HFF-Myc (cell line): Measurements from ENCODE around the gene CAT.

Experiments used
- DNase-seq: peaks from one replicate; pipeline ENCODE4 v3.0.0-alpha.2; 2011; ENCODE audit warnings: low read depth; ENCODE audit errors: extremely low read depth
- H3K4me3 ChIP-seq: replicated peaks from 2 replicates; pipeline ENCODE4 v1.5.1; 2011; ENCODE audit warnings: low read depth, mild to moderate bottlenecking, control low read depth, low read length
- TF ChIP-seq, protein P1 (sequence below): IDR thresholded peaks from 2 replicates; pipeline ENCODE4 v1.5.1; 2012; ENCODE audit warnings: mild to moderate bottlenecking, low read depth, low read length, control low read depth; ENCODE audit errors: missing control alignments

The CAT gene

DNA sequence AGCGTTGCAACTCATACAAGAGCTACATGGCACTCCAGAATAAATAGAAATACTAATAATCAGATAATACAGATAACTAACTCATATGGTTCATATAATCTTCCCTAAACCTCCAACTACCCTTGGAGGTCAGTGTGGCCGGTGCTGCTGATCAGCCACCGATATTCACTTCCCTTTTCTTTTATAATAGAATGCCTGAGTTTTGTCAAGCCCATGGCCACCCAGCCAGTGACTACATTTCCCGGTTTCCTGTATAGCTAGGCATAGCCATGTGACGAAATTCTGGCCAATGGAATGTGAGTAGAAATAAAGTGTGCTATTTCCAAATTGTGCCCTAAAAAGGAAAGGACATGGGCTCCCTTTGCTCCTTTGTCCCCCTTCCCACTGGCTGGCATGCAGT is 5.9 kb upstream of the CAT start:
- no peak for DNase-seq
- H3K4me3 ChIP-seq = no peak overlapping the region
- TF ChIP-seq, protein P1, sequence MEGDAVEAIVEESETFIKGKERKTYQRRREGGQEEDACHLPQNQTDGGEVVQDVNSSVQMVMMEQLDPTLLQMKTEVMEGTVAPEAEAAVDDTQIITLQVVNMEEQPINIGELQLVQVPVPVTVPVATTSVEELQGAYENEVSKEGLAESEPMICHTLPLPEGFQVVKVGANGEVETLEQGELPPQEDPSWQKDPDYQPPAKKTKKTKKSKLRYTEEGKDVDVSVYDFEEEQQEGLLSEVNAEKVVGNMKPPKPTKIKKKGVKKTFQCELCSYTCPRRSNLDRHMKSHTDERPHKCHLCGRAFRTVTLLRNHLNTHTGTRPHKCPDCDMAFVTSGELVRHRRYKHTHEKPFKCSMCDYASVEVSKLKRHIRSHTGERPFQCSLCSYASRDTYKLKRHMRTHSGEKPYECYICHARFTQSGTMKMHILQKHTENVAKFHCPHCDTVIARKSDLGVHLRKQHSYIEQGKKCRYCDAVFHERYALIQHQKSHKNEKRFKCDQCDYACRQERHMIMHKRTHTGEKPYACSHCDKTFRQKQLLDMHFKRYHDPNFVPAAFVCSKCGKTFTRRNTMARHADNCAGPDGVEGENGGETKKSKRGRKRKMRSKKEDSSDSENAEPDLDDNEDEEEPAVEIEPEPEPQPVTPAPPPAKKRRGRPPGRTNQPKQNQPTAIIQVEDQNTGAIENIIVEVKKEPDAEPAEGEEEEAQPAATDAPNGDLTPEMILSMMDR = no peak

DNA sequence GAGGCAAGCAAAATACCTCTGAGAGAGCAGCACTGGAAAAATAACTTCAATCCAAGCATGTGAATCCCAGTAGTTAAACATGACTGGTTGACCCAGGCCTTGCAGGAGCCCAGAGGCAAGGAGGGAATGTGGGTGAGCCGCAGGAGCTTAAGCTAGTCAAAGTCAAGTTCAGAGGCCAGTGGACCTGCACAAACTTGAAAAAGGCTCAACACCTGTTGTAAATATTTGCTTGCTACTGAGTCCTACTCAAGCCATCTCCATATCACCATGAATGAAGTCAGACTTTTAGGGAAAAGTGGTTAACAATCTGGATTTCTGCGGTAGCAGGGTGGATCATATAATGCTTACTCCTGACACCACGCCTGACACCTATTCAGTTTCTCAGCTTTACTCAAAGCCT is 4.8 kb upstream of the CAT start:
- H3K4me3 ChIP-seq = no peak overlapping the region
- TF ChIP-seq, protein P1 = no peak
- DNase-seq = no peak

DNA sequence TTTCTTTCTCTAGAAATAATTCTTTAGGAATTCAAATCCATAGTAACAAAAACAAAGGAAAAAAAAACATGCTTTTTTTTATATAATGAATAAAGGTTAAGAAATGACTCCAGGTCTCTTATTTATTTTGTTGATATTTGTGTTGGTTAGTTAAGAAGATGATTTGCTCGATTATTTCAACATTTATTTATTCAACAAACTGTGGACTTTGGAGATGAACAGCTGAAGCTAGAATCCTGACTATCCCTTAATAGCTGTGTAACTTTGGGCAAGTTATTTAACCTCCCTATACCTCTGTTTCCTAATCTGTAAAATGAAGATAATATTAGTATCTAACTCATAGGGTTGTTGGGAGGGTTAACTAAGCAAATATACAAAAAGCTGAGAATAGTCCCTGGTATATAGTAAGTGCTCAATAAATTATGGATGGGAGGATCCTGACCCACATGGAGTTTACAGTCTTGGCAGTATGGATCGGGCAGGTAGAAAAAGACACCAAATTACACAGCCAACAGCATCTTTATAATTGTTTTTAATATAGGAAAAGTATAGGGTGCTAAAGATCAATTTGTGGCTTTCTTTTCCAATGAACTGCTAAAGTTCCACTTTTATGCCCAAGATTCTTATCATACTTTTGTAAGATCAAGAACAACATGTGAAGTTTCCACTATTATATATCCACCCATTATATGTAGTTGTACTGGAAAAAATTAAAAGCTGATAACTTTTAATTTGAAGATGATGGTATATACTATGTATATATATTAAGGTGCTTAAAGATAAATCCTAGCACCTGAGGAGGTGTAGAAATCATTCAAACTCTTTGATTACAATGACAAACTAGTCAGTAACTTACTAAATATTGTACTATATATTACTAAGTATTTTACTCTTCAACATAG is 1.3 kb upstream of the CAT start:
- H3K4me3 ChIP-seq = peak overlapping the region; percentile 60
- DNase-seq = no peak
- TF ChIP-seq, protein P1 = no peak

- DNase-seq = no peak
- TF ChIP-seq, protein P1 = no peak
- peak overlapping the region; percentile 60 for H3K4me3 ChIP-seq
Observed at GRCh38 chr11:34439610-34440198, 970 bp downstream of the CAT start.

DNA sequence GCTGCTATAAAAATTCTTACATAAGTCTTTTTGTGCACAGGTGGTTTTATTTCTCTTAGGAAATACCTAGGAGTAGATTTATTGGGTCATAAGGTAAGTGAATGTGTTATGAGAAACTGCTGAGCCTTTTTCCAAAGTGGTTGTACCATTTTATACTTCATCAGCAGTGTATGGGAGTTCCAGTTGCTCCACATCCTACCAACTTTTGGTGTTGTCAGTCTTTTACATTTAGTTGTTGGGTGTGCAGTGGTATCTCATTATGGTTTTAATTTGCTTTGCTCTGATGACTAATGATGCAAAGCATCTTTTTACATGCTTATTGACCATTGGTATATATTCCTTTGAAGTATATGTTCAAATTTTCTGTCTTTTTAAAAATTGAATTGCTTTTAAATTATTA is 3.1 kb downstream of the CAT start:
- no peak overlapping the region for H3K4me3 ChIP-seq
- TF ChIP-seq, protein P1 = no peak
- no peak for DNase-seq

DNA sequence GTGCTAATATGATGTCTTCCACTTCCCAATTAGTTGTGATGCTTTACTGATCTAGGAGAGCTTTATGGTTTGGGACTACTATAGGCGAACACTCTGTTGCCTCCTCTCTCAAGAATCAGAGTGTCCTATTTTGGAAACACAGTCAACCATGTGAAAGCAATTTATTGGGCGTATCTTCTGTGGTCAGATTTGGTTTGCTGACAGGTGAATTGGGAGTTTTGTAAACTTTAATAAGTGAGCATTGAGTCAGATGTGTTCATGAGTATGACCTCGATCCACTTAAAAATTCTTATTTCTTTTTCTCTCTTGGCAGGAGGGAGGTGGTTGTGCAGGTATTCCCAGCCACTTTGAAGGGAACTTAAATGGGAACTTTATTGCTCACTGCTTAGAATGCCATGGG is 4.4 kb downstream of the CAT start:
- TF ChIP-seq, protein P1 = no peak
- DNase-seq = no peak
- H3K4me3 ChIP-seq = no peak overlapping the region
